ENCODE measurements around the gene IKBKE.

- TF ChIP-seq POLR2AphosphoS5 (IDR thresholded peaks at IDR 0.05) (no peak), CTCF (IDR thresholded peaks at IDR 0.05) (peak in 3 of 4 experiments; percentile 28 to 62 (median 51)), POLR2A (IDR thresholded peaks at IDR 0.05) (no peak)
Measured at GRCh38 chr1:206505702-206506355, 35.6 kb downstream of the IKBKE start.

All from prostate gland (tissue), 2 donors.